ENCODE results near the gene POGZ. TPM values are rescaled to one million over a fixed set of nuclear protein-coding genes. Genes with fewer than 3 reads are reported as not detected.

POGZ gene
- total and polyA plus RNA-seq, 2 of the 4 experiments (the other 2 are of a cell fraction) = 20.8 to 33.5 TPM

DNA sequence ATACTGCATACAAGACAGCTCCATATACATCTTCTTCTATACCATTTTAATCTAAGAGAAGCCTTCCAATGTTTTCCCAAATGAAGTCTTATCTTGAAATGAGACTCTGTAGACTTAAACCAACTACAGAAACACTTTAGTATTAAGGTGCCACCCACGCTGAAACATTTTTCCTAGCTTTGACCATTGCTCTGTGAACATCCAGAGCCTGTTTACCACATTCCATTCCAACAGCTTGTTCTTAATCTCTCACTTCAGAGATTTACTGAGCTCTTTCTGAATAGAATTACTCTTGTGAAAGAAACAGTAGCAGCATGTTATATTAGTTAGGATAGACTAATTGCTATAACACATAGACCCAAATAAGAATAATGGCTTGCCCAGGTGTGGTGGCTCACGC lies 19.6 kb upstream of the POGZ start:
- no peak overlapping the region for H4K91ac ChIP-seq (ENCODE audit: insufficient read depth, low read depth, low read length)
- intact Hi-C loops (cut with micrococcal nuclease) (no loop called here), dilution Hi-C loops (cut with HindIII; ENCODE audit: low sequenced_read_pairs, unreplicated experiment) (no loop called here), in situ Hi-C loops (cut with MboI; ENCODE audit: low sequenced_read_pairs) (no loop called here)
- H4K8ac ChIP-seq (ENCODE audit: low read depth in 2 of 2, low read length in 2 of 2) = no peak overlapping the region
- H4K20me1 ChIP-seq (ENCODE audit: insufficient read depth, low read length) = no peaks in the 10 kb centered on the region
- ChIA-PET CTCF (no interaction called here), POLR2A (ENCODE audit: unreplicated experiment) (no interaction called here)
- H2BK5ac ChIP-seq (ENCODE audit: low read depth, low read length, poor library complexity, severe bottlenecking) = no peak overlapping the region
- H3K4me1 ChIP-seq (ENCODE audit: control insufficient read depth, insufficient read depth, low read length) = no peaks in the 10 kb centered on the region; the same call in 1 of the 2 replicates
- H3K18ac ChIP-seq (ENCODE audit: low read depth, low read length) = no peak overlapping the region
- no peaks in the 10 kb centered on the region; the same call in 1 of the 2 replicates for H3K27me3 ChIP-seq (ENCODE audit: control insufficient read depth, insufficient read depth, low read length)
- H3K9me3 ChIP-seq (ENCODE audit: control insufficient read depth, insufficient read depth, low read length) = peaks cover 4% of the 10 kb centered on the region
- TF ChIP-seq MXI1 (IDR thresholded peaks at IDR 0.05; ENCODE audit: borderline replicate concordance, low read depth, low read length) (no peak), RAD21 (IDR thresholded peaks at IDR 0.05; ENCODE audit: low read length) (no peak), BHLHE40 (IDR thresholded peaks at IDR 0.05; ENCODE audit: low read depth, low read length) (no peak), RCOR1 (IDR thresholded peaks at IDR 0.05; ENCODE audit: insufficient replicate concordance, low read length) (no peak), MAZ (IDR thresholded peaks at IDR 0.05; ENCODE audit: borderline replicate concordance, low read depth, low read length) (no peak), CEBPB (IDR thresholded peaks at IDR 0.05; ENCODE audit: low read depth, low read length) (no peak), SMC3 (IDR thresholded peaks at IDR 0.05; ENCODE audit: low read depth, low read length) (no peak), CHD1 (IDR thresholded peaks at IDR 0.05; ENCODE audit: low read depth, low read length) (no peak), FOS (IDR thresholded peaks at IDR 0.05; ENCODE audit: low read depth, low read length) (no peak), USF2 (IDR thresholded peaks at IDR 0.05; ENCODE audit: low read depth, low read length) (no peak), POLR2A (IDR thresholded peaks at IDR 0.05; ENCODE audit: low read depth, low read length) (no peak), NFE2L2 (IDR thresholded peaks at IDR 0.05; ENCODE audit: low read depth, low read length) (no peak), CTCF (conservative IDR thresholded peaks at IDR 0.05; ENCODE audit: low read depth, low read length) (no peak), RFX5 (IDR thresholded peaks at IDR 0.05; ENCODE audit: low read depth, low read length) (no peak)
- no peaks in the 10 kb centered on the region for H3K79me1 ChIP-seq (ENCODE audit: low read depth in 1 of 2, low read length in 2 of 2)
- no peak overlapping the region for H3K27ac ChIP-seq (ENCODE audit: insufficient read depth, low read length)
- no peak overlapping the region for H2BK20ac ChIP-seq (ENCODE audit: low read depth, low read length)
- no peak overlapping the region for H3K56ac ChIP-seq (ENCODE audit: extremely low read depth, insufficient read depth, low read length)
- no peak overlapping the region for H2AK9ac ChIP-seq (replicated peaks; ENCODE audit: low read depth, low read length, poor library complexity)
- no peak overlapping the region for H3K23ac ChIP-seq (ENCODE audit: low read depth, low read length)
- no peak overlapping the region for H4K5ac ChIP-seq (ENCODE audit: low read depth, low read length)
- H3K4me2 ChIP-seq (ENCODE audit: low read depth, low read length) = peak overlapping the region; percentile 30; the same call in 1 of the 2 replicates
- no peak overlapping the region for H2BK120ac ChIP-seq (ENCODE audit: low read depth, low read length)
- ATAC-seq (ENCODE audit: low read depth) (peak; percentile 59), DNase-seq (peak; percentile 29)
- no peak overlapping the region for H2BK15ac ChIP-seq (ENCODE audit: low read depth, low read length)
- H2AK5ac ChIP-seq (ENCODE audit: low read depth, low read length) = no peak overlapping the region
- no TSS peak for BruUV-seq (replicated peaks)
- H3K4me3 ChIP-seq (ENCODE audit: insufficient read depth, low read depth, low read length) = no peak overlapping the region
- WGBS, 2 experiments (ENCODE audit: extremely low coverage in 2 of 2, insufficient read length in 1 of 2) = no CpG with 5 or more reads among the region's 2 CpGs
- H3K14ac ChIP-seq (replicated peaks; ENCODE audit: low read depth, low read length) = no peak overlapping the region
- no peaks in the 10 kb centered on the region for H3K9me1 ChIP-seq (ENCODE audit: insufficient read depth, low read length)
- no peak overlapping the region for H3K4ac ChIP-seq (ENCODE audit: low read depth, low read length)
- H2AFZ ChIP-seq (replicated peaks; ENCODE audit: low read length, poor library complexity) = no peak overlapping the region
- H3K9ac ChIP-seq (ENCODE audit: low read depth, low read length) = no peak overlapping the region
- no peaks in the 10 kb centered on the region for H3K36me3 ChIP-seq (ENCODE audit: control insufficient read depth, insufficient read depth, low read length)

All from IMR-90 (cell line).